SK-N-SH (cell line): Measurements from ENCODE around the gene PDE4D. TPM values are rescaled to one million over a fixed set of nuclear protein-coding genes. Genes with fewer than 3 reads are reported as not detected.
A peak's percentile ranks its signal among the peaks of the same experiment; 100 is the strongest.

Source experiments
- CTCF ChIA-PET: fragments of 300-600, 350-600 bp; formaldehyde crosslinking; extraction: SDS; loops from one replicate; lab custom pipeline; 2021; lab: Yijun Ruan, JAX
- POLR2A ChIA-PET: fragments of 350-600 bp; sonication (Branson Sonifier 250); formaldehyde crosslinking; extraction: SDS; loops from one replicate; lab custom pipeline; 2020; ENCODE audit warnings: antibody characterized with exemption, inconsistent platforms; lab: Yijun Ruan, JAX
- DNase-seq: peaks from one replicate; pipeline ENCODE4 v3.0.0; 2012
- H2AFZ ChIP-seq: fragments of 200-600 bp; sonication (generic); 2 replicates; pipeline ENCODE4 v1.8.1; 2016; ENCODE audit warnings: antibody characterized with exemption, mild to moderate bottlenecking, low read depth
- H3F3A ChIP-seq: fragments of 200-600 bp; sonication (generic); replicated peaks from 2 replicates; pipeline ENCODE3; 2016; ENCODE audit warnings: antibody characterized with exemption, mild to moderate bottlenecking; ENCODE audit not compliant: insufficient read depth
- H3K27ac ChIP-seq, 2 experiments: fragments of 200-500 bp in 1 of 2; fragments of 200-600 bp in 1 of 2; sonication (Bioruptor generic) in 1 of 2; sonication (generic), shearing (Covaris generic) in 1 of 2; 2 replicates each; pipeline versions ENCODE4 v1.5.1 to v1.6.1; 2014 to 2016; ENCODE audit warnings: low read depth in 2 of 2, inconsistent platforms in 1 of 2, low read length in 1 of 2, mild to moderate bottlenecking in 1 of 2, mixed read lengths in 1 of 2
- H3K27me3 ChIP-seq: fragments of 200-600 bp; sonication (generic), shearing (Covaris generic); 2 replicates; pipeline ENCODE4 v1.6.1; 2016; ENCODE audit warnings: mixed run types; ENCODE audit not compliant: insufficient read depth
- H3K36me3 ChIP-seq, 2 experiments: fragments of 200-500 bp in 1 of 2; fragments of 200-600 bp in 1 of 2; sonication (Bioruptor generic) in 1 of 2; sonication (generic) in 1 of 2; replicated peaks in 1 of 2; 2 replicates each; pipeline versions ENCODE3 to v1.5.1; 2014 to 2016; ENCODE audit warnings: low read length in 1 of 2, mild to moderate bottlenecking in 1 of 2; ENCODE audit not compliant: insufficient read depth in 2 of 2, control insufficient read depth in 1 of 2
- H3K4me1 ChIP-seq, 2 experiments: fragments of 200-500 bp in 1 of 2; fragments of 200-600 bp in 1 of 2; sonication (Bioruptor generic) in 1 of 2; sonication (generic), shearing (Covaris generic) in 1 of 2; 2 replicates each; pipeline versions ENCODE4 v1.5.1 to v1.6.1; 2014 to 2016; ENCODE audit warnings: low read depth in 1 of 2, low read length in 1 of 2, mixed run types in 1 of 2; ENCODE audit not compliant: insufficient read depth in 2 of 2, control insufficient read depth in 1 of 2
- H3K4me2 ChIP-seq: fragments of 200-600 bp; sonication (generic), shearing (Covaris generic); 2 replicates; pipeline ENCODE4 v1.6.1; 2017; ENCODE audit warnings: mixed run types
- H3K4me3 ChIP-seq, 2 experiments: fragments of 200-500 bp in 1 of 2; fragments of 200-600 bp in 1 of 2; sonication (Bioruptor generic) in 1 of 2; sonication (generic), shearing (Covaris generic) in 1 of 2; 2 replicates each; pipeline versions ENCODE4 v1.5.1 to v1.8.1; 2014 to 2016; ENCODE audit warnings: low read depth in 2 of 2, inconsistent platforms in 1 of 2, low read length in 1 of 2, mild to moderate bottlenecking in 1 of 2, mixed read lengths in 1 of 2, moderate library complexity in 1 of 2
- H3K79me2 ChIP-seq: fragments of 200-600 bp; sonication (generic); 2 replicates; pipeline ENCODE4 v1.8.1; 2017; ENCODE audit warnings: mild to moderate bottlenecking; ENCODE audit not compliant: insufficient read depth
- H3K9ac ChIP-seq: fragments of 200-600 bp; sonication (generic); 2 replicates; pipeline ENCODE4 v1.6.1; 2017; ENCODE audit warnings: mixed run types
- H3K9me2 ChIP-seq: fragments of 200-600 bp; sonication (generic); 2 replicates; pipeline ENCODE4 v1.6.1; 2017; ENCODE audit warnings: mixed run types
- H3K9me3 ChIP-seq: fragments of 200-600 bp; sonication (generic); 2 replicates; pipeline ENCODE4 v1.6.1; 2017; ENCODE audit warnings: mixed run types, mild to moderate bottlenecking, moderate library complexity
- H4K20me1 ChIP-seq: fragments of 200-600 bp; sonication (generic); 2 replicates; pipeline ENCODE4 v1.6.1; 2017; ENCODE audit warnings: mild to moderate bottlenecking, mixed run types; ENCODE audit not compliant: insufficient read depth
- ELF1 ChIP-seq: IDR thresholded peaks from 2 replicates; pipeline ENCODE4 v1.4.0; 2012
- EP300 ChIP-seq, 2 experiments: IDR thresholded peaks; 2 replicates each; pipeline versions ENCODE4 v1.4.0 to v1.6.1; 2012; ENCODE audit warnings: borderline replicate concordance in 1 of 2, low read depth in 1 of 2, low read length in 1 of 2
- EZH2phosphoT487 ChIP-seq: fragments of 200-600 bp; sonication (generic); IDR thresholded peaks from 2 replicates; pipeline ENCODE4 v1.6.1; 2017; ENCODE audit warnings: low read depth, mixed run types, mild to moderate bottlenecking, antibody characterized with exemption, moderate library complexity, borderline replicate concordance
- MXI1 ChIP-seq: IDR thresholded peaks from 2 replicates; pipeline ENCODE4 v1.6.1; 2012; ENCODE audit warnings: mild to moderate bottlenecking, low read depth, low read length, improper control_type of control experiment
- NRF1 ChIP-seq: IDR thresholded peaks from 2 replicates; pipeline ENCODE4 v1.6.1; 2012; ENCODE audit warnings: low read depth, mild to moderate bottlenecking, low read length
- RAD21 ChIP-seq: IDR thresholded peaks from 2 replicates; pipeline ENCODE4 v1.6.1; 2012; ENCODE audit warnings: mild to moderate bottlenecking, low read length
- RXRA ChIP-seq: IDR thresholded peaks from 2 replicates; pipeline ENCODE4 v1.4.0; 2012; ENCODE audit warnings: low read depth, mild to moderate bottlenecking, borderline replicate concordance
- SIN3A ChIP-seq: IDR thresholded peaks from 2 replicates; pipeline ENCODE4 v1.6.1; 2012; ENCODE audit warnings: low read depth, mild to moderate bottlenecking, low read length, moderate library complexity, borderline replicate concordance
- SMC3 ChIP-seq: IDR thresholded peaks from 2 replicates; pipeline ENCODE4 v1.6.1; 2012; ENCODE audit warnings: low read depth, low read length, improper control_type of control experiment
- TEAD4 ChIP-seq: IDR thresholded peaks from 2 replicates; pipeline ENCODE4 v1.4.0; 2012; ENCODE audit warnings: mild to moderate bottlenecking, borderline replicate concordance; ENCODE audit not compliant: insufficient read depth
- YY1 ChIP-seq: IDR thresholded peaks from 2 replicates; pipeline ENCODE4 v1.4.0; 2012; ENCODE audit warnings: low read depth, mild to moderate bottlenecking
- WGBS: methylation state at CpG from one replicate; pipeline ENCODE4 v1.1.6; 2017; ENCODE audit warnings: low lambda C conversion rate; 5-methylcytosine and 5-hydroxymethylcytosine counted together
- polyA plus RNA-seq, 3 experiments: library from polyadenylated mRNA; depleted of rRNA; stranded (reverse); fragments of >200 nt; gene quantifications; 2 replicates each; pipeline ENCODE4 v1.2.3, GENCODE V29; 2012
- TF ChIP-seq, protein P1 (sequence below): IDR thresholded peaks from 2 replicates; pipeline ENCODE4 v1.4.0; 2012; ENCODE audit warnings: low read depth
- TF ChIP-seq, protein P2 (sequence below): IDR thresholded peaks from 2 replicates; pipeline ENCODE4 v1.4.0; 2012; ENCODE audit warnings: low read depth, borderline replicate concordance
- TF ChIP-seq, protein P3 (sequence below): fragments of 200-600 bp; sonication (generic); IDR thresholded peaks from 2 replicates; pipeline ENCODE4 v1.6.1; 2017; ENCODE audit warnings: antibody characterized with exemption, mild to moderate bottlenecking, moderate library complexity
- TF ChIP-seq, protein P4 (sequence below): IDR thresholded peaks from 2 replicates; pipeline ENCODE4 v1.6.1; 2012; ENCODE audit warnings: mild to moderate bottlenecking, low read depth, low read length, moderate library complexity

Gene PDE4D
- polyA plus RNA-seq, 1 of the 3 experiments (the other 2 are of a cell fraction), result 2.4 TPM

DNA sequence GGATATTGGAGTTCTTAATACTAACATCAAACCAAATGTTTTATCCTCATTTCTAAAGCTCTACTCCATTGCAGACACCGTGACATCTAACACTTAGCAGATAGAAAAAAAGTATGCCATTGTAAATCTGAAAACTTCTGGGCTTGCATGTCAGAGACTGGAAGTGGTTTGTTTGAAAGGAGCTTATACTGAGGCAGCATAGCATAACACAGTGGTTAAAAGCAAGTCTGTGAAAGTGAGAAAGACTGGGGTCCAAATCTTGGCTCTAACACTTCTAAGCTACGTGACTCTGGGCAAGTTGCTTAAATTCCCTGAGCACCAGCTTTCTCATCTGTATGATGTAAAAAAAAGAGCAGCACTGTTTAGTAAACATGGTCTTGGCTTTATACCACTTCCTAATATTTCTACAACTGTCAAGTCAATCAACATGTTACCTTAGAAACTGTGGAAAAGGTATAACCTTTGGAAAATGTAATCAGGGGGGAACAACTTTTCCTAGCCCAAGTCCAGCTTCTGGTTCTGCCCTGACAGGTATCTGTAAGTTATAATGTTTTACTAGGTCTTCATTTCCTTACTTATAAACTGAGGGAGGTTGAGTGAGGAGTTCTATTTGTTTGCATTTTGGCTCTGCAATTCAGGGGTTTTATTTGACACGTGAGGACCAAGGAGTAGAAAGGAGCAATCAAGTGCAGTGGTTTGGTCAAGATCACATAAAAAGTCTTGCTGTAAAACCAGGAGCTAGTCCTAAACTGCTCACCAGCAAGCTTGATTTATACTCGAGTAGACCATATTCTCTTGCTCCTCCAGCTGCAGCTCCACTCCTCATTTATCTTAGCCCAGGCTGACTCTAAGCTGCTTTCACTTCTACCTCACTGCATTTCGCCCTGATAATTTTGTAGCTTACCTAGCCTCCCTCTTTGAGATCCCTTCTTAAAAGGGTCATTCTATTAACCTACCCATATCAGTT, 769.6 kb downstream of the PDE4D start:
- no peak overlapping the region for H3K4me2 ChIP-seq

DNA sequence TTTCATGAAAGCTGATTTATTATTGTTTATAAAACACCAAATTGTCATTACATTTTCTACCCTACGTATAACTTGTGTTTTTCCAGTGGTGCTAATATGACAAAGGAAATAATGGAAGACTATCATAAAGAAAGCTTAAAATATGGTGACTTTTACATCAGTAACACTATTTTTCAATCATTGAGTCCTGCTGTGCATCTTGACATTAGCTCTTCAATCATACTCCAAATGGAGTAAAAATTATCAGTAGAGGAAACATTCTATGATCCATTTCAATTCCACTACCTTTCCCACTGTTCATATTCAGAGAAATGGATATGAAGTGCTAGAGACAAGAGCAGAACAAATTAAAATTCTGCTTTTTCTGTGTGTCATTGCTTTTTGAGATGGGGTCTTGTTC, 774.0 kb downstream of the PDE4D start:
- Histone ChIP-seq H3K36me3 (no peaks in the 10 kb centered on the region), H3F3A (no peaks in the 10 kb centered on the region), H4K20me1 (no peaks in the 10 kb centered on the region), H3K27me3 (no peaks in the 10 kb centered on the region), H3K4me3 (no peak overlapping the region), H3K9me3 (no peaks in the 10 kb centered on the region), H3K9ac (no peak overlapping the region), H3K4me1 (peaks cover 6 to 16% of the 10 kb centered on the region in 2 experiments; a peak in 3 of 4 replicates), H3K4me2 (no peak overlapping the region), H3K9me2 (no peaks in the 10 kb centered on the region), H3K27ac (no peak overlapping the region), H3K79me2 (no peaks in the 10 kb centered on the region), H2AFZ (no peak overlapping the region)
- ChIA-PET POLR2A (interaction anchor here (1.0 kb wide), 1 partner anchor 8 kb away, joined by 3 read pairs; no protein-coding TSS in a partner anchor), CTCF (interaction anchor here (1.1 kb wide), 1 partner anchor 9 kb away, joined by 3 read pairs; no protein-coding TSS in a partner anchor)
- DNase-seq, result no peak
- 91% methylated on average over 1 of the region's 1 CpG for WGBS
- TF ChIP-seq, protein P1, sequence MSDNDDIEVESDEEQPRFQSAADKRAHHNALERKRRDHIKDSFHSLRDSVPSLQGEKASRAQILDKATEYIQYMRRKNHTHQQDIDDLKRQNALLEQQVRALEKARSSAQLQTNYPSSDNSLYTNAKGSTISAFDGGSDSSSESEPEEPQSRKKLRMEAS, result no peak
- no peak for TF ChIP-seq EZH2phosphoT487
- TF ChIP-seq RAD21, result no peak
- TF ChIP-seq, protein P2, sequence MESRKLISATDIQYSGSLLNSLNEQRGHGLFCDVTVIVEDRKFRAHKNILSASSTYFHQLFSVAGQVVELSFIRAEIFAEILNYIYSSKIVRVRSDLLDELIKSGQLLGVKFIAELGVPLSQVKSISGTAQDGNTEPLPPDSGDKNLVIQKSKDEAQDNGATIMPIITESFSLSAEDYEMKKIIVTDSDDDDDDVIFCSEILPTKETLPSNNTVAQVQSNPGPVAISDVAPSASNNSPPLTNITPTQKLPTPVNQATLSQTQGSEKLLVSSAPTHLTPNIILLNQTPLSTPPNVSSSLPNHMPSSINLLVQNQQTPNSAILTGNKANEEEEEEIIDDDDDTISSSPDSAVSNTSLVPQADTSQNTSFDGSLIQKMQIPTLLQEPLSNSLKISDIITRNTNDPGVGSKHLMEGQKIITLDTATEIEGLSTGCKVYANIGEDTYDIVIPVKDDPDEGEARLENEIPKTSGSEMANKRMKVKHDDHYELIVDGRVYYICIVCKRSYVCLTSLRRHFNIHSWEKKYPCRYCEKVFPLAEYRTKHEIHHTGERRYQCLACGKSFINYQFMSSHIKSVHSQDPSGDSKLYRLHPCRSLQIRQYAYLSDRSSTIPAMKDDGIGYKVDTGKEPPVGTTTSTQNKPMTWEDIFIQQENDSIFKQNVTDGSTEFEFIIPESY, result no peak
- TF ChIP-seq ELF1, result no peak
- no peak for TF ChIP-seq MXI1
- no peak for TF ChIP-seq EP300 (IDR thresholded peaks at IDR 0.05; ENCODE audit: borderline replicate concordance in 1 of 2, low read depth in 1 of 2, low read length in 1 of 2)
- TF ChIP-seq, protein P3, sequence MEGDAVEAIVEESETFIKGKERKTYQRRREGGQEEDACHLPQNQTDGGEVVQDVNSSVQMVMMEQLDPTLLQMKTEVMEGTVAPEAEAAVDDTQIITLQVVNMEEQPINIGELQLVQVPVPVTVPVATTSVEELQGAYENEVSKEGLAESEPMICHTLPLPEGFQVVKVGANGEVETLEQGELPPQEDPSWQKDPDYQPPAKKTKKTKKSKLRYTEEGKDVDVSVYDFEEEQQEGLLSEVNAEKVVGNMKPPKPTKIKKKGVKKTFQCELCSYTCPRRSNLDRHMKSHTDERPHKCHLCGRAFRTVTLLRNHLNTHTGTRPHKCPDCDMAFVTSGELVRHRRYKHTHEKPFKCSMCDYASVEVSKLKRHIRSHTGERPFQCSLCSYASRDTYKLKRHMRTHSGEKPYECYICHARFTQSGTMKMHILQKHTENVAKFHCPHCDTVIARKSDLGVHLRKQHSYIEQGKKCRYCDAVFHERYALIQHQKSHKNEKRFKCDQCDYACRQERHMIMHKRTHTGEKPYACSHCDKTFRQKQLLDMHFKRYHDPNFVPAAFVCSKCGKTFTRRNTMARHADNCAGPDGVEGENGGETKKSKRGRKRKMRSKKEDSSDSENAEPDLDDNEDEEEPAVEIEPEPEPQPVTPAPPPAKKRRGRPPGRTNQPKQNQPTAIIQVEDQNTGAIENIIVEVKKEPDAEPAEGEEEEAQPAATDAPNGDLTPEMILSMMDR, result no peak
- TF ChIP-seq SMC3, result no peak

More for the DNA sequence above, 769.6 kb downstream of the PDE4D start:
- Histone ChIP-seq H3K27ac (peak overlapping the region in 1 of 2 experiments; percentile 99; a peak in 2 of 4 replicates), H3K36me3 (no peaks in the 10 kb centered on the region), H3F3A (no peaks in the 10 kb centered on the region), H3K9me3 (no peaks in the 10 kb centered on the region), H3K27me3 (no peaks in the 10 kb centered on the region), H4K20me1 (no peaks in the 10 kb centered on the region), H3K4me1 (peaks cover 17 to 33% of the 10 kb centered on the region in 2 experiments; a peak in 3 of 4 replicates), H3K79me2 (no peaks in the 10 kb centered on the region), H2AFZ (peak overlapping the region; percentile 2; the same call in 1 of the 2 replicates), H3K9me2 (no peaks in the 10 kb centered on the region)
- WGBS, result 75% methylated on average over 5 of the region's 5 CpGs
- CTCF ChIA-PET, result interaction anchor here (0.6 to 2.4 kb wide), 11 partner anchors 14 to 237 kb away, joined by 3 to 12 read pairs (median 4); no protein-coding TSS in a partner anchor
- POLR2A ChIA-PET, result interaction anchor here (0.7 to 1.0 kb wide), 2 partner anchors 28 to 96 kb away, joined by 3 read pairs; no protein-coding TSS in a partner anchor
- TF ChIP-seq RXRA (no peak), YY1 (no peak), NRF1 (no peak), EP300 (IDR thresholded peaks at IDR 0.05; ENCODE audit: borderline replicate concordance in 1 of 2, low read depth in 1 of 2, low read length in 1 of 2) (no peak), TEAD4 (no peak), SIN3A (no peak), MXI1 (no peak)
- TF ChIP-seq, protein P1, result no peak
- TF ChIP-seq, protein P4, sequence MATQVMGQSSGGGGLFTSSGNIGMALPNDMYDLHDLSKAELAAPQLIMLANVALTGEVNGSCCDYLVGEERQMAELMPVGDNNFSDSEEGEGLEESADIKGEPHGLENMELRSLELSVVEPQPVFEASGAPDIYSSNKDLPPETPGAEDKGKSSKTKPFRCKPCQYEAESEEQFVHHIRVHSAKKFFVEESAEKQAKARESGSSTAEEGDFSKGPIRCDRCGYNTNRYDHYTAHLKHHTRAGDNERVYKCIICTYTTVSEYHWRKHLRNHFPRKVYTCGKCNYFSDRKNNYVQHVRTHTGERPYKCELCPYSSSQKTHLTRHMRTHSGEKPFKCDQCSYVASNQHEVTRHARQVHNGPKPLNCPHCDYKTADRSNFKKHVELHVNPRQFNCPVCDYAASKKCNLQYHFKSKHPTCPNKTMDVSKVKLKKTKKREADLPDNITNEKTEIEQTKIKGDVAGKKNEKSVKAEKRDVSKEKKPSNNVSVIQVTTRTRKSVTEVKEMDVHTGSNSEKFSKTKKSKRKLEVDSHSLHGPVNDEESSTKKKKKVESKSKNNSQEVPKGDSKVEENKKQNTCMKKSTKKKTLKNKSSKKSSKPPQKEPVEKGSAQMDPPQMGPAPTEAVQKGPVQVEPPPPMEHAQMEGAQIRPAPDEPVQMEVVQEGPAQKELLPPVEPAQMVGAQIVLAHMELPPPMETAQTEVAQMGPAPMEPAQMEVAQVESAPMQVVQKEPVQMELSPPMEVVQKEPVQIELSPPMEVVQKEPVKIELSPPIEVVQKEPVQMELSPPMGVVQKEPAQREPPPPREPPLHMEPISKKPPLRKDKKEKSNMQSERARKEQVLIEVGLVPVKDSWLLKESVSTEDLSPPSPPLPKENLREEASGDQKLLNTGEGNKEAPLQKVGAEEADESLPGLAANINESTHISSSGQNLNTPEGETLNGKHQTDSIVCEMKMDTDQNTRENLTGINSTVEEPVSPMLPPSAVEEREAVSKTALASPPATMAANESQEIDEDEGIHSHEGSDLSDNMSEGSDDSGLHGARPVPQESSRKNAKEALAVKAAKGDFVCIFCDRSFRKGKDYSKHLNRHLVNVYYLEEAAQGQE, result no peak
- TF ChIP-seq, all 33 proteins: peak for 0
- no peak for DNase-seq
- Histone ChIP-seq H3K4me3 (no peak overlapping the region), H3K9ac (no peak overlapping the region)
